Transverse colon (tissue), 4 donors: ENCODE results near the gene RPS6KA2. TPM values are rescaled to one million over a fixed set of nuclear protein-coding genes. Genes with fewer than 3 reads are reported as not detected.

Experiments used
- DNase-seq: peaks from one replicate; pipeline ENCODE4 v3.0.0-alpha.2; 2019
- H3K27ac ChIP-seq, 4 donors: fragments of 200-600 bp; sonication (generic); 2 replicates each; pipeline ENCODE4 v1.5.1; 2016 to 2018; ENCODE audit warnings: inconsistent platforms in 4 of 4
- H3K27me3 ChIP-seq: fragments of 200-600 bp; sonication (generic); 2 replicates; pipeline ENCODE4 v1.5.1; 2017; ENCODE audit warnings: inconsistent platforms
- H3K36me3 ChIP-seq, 4 donors: fragments of 200-600 bp; sonication (generic); 2 replicates each; pipeline ENCODE4 v1.5.1; 2017 to 2019; ENCODE audit warnings: inconsistent platforms in 4 of 4
- H3K4me1 ChIP-seq, 4 donors: fragments of 200-600 bp; sonication (generic); 2 replicates each; pipeline ENCODE4 v1.5.1; 2017 to 2020; ENCODE audit warnings: inconsistent platforms in 4 of 4
- H3K4me3 ChIP-seq, 4 donors: fragments of 200-600 bp; sonication (generic); 1 replicate in 1 of 4; 2 replicates in 3 of 4; pipeline versions ENCODE4 v1.5.1 to v1.6.1; 2017 to 2019; ENCODE audit warnings: inconsistent platforms in 4 of 4
- H3K9me3 ChIP-seq, 2 donors: fragments of 200-600 bp; sonication (generic); 2 replicates each; pipeline ENCODE4 v1.5.1; 2017 to 2019; ENCODE audit warnings: inconsistent platforms in 2 of 2
- CTCF ChIP-seq, 5 experiments: fragments of 200-600 bp in 3 of 5; fragments of 450-650 bp in 2 of 5; sonication (generic) in 3 of 5; IDR thresholded peaks; 1 replicate in 2 of 5; 2 replicates in 3 of 5; pipeline ENCODE4 v1.5.1; 2016 to 2017; ENCODE audit warnings: antibody characterized with exemption in 5 of 5, inconsistent platforms in 3 of 5, mild to moderate bottlenecking in 2 of 5, moderate library complexity in 1 of 5
- EP300 ChIP-seq: sonication (generic); formaldehyde crosslinking; IDR thresholded peaks from one replicate; pipeline ENCODE4 v1.6.1; 2017; ENCODE audit warnings: antibody characterized with exemption, low read depth
- POLR2A ChIP-seq: fragments of 450-650 bp; IDR thresholded peaks from one replicate; pipeline ENCODE4 v1.6.1; 2016; ENCODE audit warnings: antibody characterized with exemption, mild to moderate bottlenecking, moderate library complexity
- POLR2AphosphoS5 ChIP-seq, 3 donors: sonication (generic); formaldehyde crosslinking; IDR thresholded peaks; one replicate each; pipeline ENCODE4 v1.6.1; 2016; ENCODE audit warnings: antibody characterized with exemption in 3 of 3
- WGBS, 2 donors: methylation state at CpG; one replicate each; pipeline ENCODE4 v1.1.5; 2018; ENCODE audit warnings: low coverage in 1 of 2; 5-methylcytosine and 5-hydroxymethylcytosine counted together
- in situ Hi-C, 4 donors: fragments of 200-750 bp; cut with MboI; loops; one replicate each; pipeline versions ENCODE4 v1.15.0 to v1.15.1; 2017; ENCODE audit warnings: low sequenced_read_pairs in 3 of 4, low pct_ligation_motif_present in 1 of 4, low pct_unique_long_range_greater_than_20kb in 1 of 4
- intact Hi-C: fragments of 100-400 bp; cut with DNase I; formaldehyde crosslinking; loops from one replicate; pipeline ENCODE4 v1.15.1; 2023; ENCODE audit warnings: low total_unique reads
- total RNA-seq, 4 donors: library from RNA; depleted of rRNA; stranded (reverse); fragments of >200 nt; gene quantifications; one replicate each; pipeline ENCODE4 v1.1.0, GENCODE V29; 2016

RPS6KA2 gene
- total RNA-seq, 4 donors from 2014 or later: 9.6 to 41.1 (median 15.4) TPM

- Histone ChIP-seq H3K4me1 (no peaks in the 10 kb centered on the region), H3K27ac (no peak overlapping the region), H3K27me3 (no peaks in the 10 kb centered on the region), H3K36me3 (no peaks in the 10 kb centered on the region), H3K4me3 (no peak overlapping the region), H3K9me3 (no peaks in the 10 kb centered on the region)
- WGBS, 2 donors: 94% methylated on average over 11 of the region's 11 CpGs; no CpG with 5 or more reads in 1 of the 2 donors
- TF ChIP-seq POLR2AphosphoS5 (IDR thresholded peaks at IDR 0.05) (no peak), CTCF (IDR thresholded peaks at IDR 0.05) (no peak), POLR2A (no peak), EP300 (no peak)
- intact Hi-C loops (no loop called here), in situ Hi-C loops (no loop called here)
- no peak for DNase-seq
Observed at GRCh38 chr6:166446567-166447065, 180.4 kb downstream of the RPS6KA2 start.

GRCh38 chr6:166446146-166446545 is 180.9 kb downstream of the RPS6KA2 start:
- in situ Hi-C loops (no loop called here), intact Hi-C loops (no loop called here)
- Histone ChIP-seq H3K27ac (no peak overlapping the region), H3K4me3 (no peak overlapping the region), H3K36me3 (no peaks in the 10 kb centered on the region), H3K4me1 (no peaks in the 10 kb centered on the region), H3K9me3 (no peaks in the 10 kb centered on the region), H3K27me3 (no peaks in the 10 kb centered on the region)
- 52 to 76% methylated on average over 5 to 13 of the region's 13 CpGs for WGBS, 2 donors
- no peak for DNase-seq
- no peak for TF ChIP-seq POLR2A

GRCh38 chr6:166444446-166444845 is 182.6 kb downstream of the RPS6KA2 start:
- no peaks in the 10 kb centered on the region for H3K36me3 ChIP-seq
- no peak for TF ChIP-seq POLR2AphosphoS5 (IDR thresholded peaks at IDR 0.05)
- TF ChIP-seq EP300: no peak
- no peak for TF ChIP-seq POLR2A
- TF ChIP-seq CTCF (IDR thresholded peaks at IDR 0.05): no peak

GRCh38 chr6:166443166-166443565 is 183.9 kb downstream of the RPS6KA2 start:
- intact Hi-C loops: no loop called here
- H3K9me3 ChIP-seq: no peaks in the 10 kb centered on the region
- no peak overlapping the region for H3K4me3 ChIP-seq
- H3K36me3 ChIP-seq: no peaks in the 10 kb centered on the region
- no peak overlapping the region for H3K27ac ChIP-seq
- in situ Hi-C loops: no loop called here
- H3K27me3 ChIP-seq: no peaks in the 10 kb centered on the region
- H3K4me1 ChIP-seq: no peaks in the 10 kb centered on the region
- DNase-seq: no peak
- TF ChIP-seq CTCF (IDR thresholded peaks at IDR 0.05): no peak
- no peak for TF ChIP-seq POLR2A
- no peak for TF ChIP-seq POLR2AphosphoS5 (IDR thresholded peaks at IDR 0.05)
- no peak for TF ChIP-seq EP300
- 71 to 75% methylated on average over 5 to 8 of the region's 8 CpGs for WGBS, 2 donors

More at GRCh38 chr6:166444446-166444845, 182.6 kb downstream of the RPS6KA2 start:
- intact Hi-C loops (no loop called here), in situ Hi-C loops (no loop called here)
- 93 to 96% methylated on average over 4 to 15 of the region's 15 CpGs for WGBS, 2 donors
- no peak overlapping the region for H3K4me3 ChIP-seq
- no peak for DNase-seq
- H3K27me3 ChIP-seq: no peaks in the 10 kb centered on the region
- no peak overlapping the region for H3K27ac ChIP-seq
- no peaks in the 10 kb centered on the region for H3K4me1 ChIP-seq
- H3K9me3 ChIP-seq: no peaks in the 10 kb centered on the region

GRCh38 chr6:166442131-166442685 is 184.8 kb downstream of the RPS6KA2 start:
- 82 to 85% methylated on average over 11 to 18 of the region's 18 CpGs for WGBS, 2 donors
- H3K27me3 ChIP-seq: no peaks in the 10 kb centered on the region

More at GRCh38 chr6:166442131-166442685, 184.8 kb downstream of the RPS6KA2 start:
- H3K27ac ChIP-seq: no peak overlapping the region
- no peak overlapping the region for H3K4me3 ChIP-seq
- H3K36me3 ChIP-seq: no peaks in the 10 kb centered on the region
- H3K4me1 ChIP-seq: no peaks in the 10 kb centered on the region
- in situ Hi-C loops: no loop called here
- intact Hi-C loops: no loop called here
- TF ChIP-seq POLR2AphosphoS5 (IDR thresholded peaks at IDR 0.05) (no peak), POLR2A (no peak), CTCF (IDR thresholded peaks at IDR 0.05) (no peak), EP300 (no peak)
- no peak for DNase-seq
- H3K9me3 ChIP-seq: no peaks in the 10 kb centered on the region
